HL-60 (cell line): ENCODE measurements around the gene WBP1.

Experiments used
- DNase-seq, 2 experiments: peaks; one replicate each; pipeline ENCODE4 v3.0.0-alpha.2; 2010 to 2020; ENCODE audit warnings: low read depth in 1 of 2, low spot score in 1 of 2
- H3K27ac ChIP-seq: fragments of 250-450 bp; sonication (Bioruptor Pico); replicated peaks from 2 replicates; pipeline ENCODE4 v1.5.1; 2020; ENCODE audit warnings: mild to moderate bottlenecking, moderate library complexity
- H3K27me3 ChIP-seq: fragments of 250-450 bp; sonication (Bioruptor Pico); 2 replicates; pipeline ENCODE4 v1.5.1; 2021; ENCODE audit warnings: mild to moderate bottlenecking, moderate library complexity; ENCODE audit not compliant: insufficient read depth, poor library complexity, severe bottlenecking
- H3K4me3 ChIP-seq: replicated peaks from 2 replicates; pipeline ENCODE4 v1.5.1; 2011; ENCODE audit warnings: mild to moderate bottlenecking, control low read depth, low read length; ENCODE audit not compliant: insufficient read depth
- GABPA ChIP-seq: IDR thresholded peaks from 2 replicates; pipeline ENCODE4 v1.6.1; 2012; ENCODE audit warnings: low read depth
- POLR2AphosphoS5 ChIP-seq: IDR thresholded peaks from 2 replicates; pipeline ENCODE4 v1.6.1; 2012; ENCODE audit warnings: low read depth
- SPI1 ChIP-seq: IDR thresholded peaks from 2 replicates; pipeline ENCODE4 v1.6.1; 2012; ENCODE audit warnings: low read depth, mild to moderate bottlenecking, borderline replicate concordance
- TF ChIP-seq, protein P1 (sequence below): IDR thresholded peaks from one replicate; pipeline ENCODE4 v1.5.1; 2011; ENCODE audit warnings: low read length, control low read depth, inconsistent platforms; ENCODE audit not compliant: insufficient read depth
- TF ChIP-seq, protein P2 (sequence below): IDR thresholded peaks from 2 replicates; pipeline ENCODE4 v1.6.1; 2012; ENCODE audit warnings: low read depth; ENCODE audit not compliant: insufficient replicate concordance

WBP1 gene

DNA sequence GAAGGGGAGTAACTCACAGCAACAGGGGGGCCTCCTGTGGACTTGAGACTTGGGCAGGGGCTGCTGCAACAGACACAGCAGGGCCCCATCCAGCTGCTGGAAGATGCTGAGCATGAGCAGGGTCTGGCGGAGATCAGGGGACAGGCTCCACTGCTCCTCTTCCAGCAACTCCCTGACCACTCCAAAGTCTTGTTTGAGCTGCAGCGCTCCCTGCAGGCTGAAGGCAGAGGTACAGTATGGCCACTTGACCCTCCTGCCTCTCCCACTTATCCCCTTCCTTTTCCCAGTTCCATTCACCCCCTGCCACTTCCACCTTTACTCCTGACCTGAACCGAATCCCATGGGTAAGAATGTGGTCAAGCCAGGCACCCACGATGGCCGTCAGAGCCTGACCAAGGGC lies 16.7 kb downstream of the WBP1 start:
- Histone ChIP-seq H3K4me3 (no peak overlapping the region), H3K27ac (no peak overlapping the region), H3K27me3 (no peaks in the 10 kb centered on the region)
- TF ChIP-seq, protein P1, sequence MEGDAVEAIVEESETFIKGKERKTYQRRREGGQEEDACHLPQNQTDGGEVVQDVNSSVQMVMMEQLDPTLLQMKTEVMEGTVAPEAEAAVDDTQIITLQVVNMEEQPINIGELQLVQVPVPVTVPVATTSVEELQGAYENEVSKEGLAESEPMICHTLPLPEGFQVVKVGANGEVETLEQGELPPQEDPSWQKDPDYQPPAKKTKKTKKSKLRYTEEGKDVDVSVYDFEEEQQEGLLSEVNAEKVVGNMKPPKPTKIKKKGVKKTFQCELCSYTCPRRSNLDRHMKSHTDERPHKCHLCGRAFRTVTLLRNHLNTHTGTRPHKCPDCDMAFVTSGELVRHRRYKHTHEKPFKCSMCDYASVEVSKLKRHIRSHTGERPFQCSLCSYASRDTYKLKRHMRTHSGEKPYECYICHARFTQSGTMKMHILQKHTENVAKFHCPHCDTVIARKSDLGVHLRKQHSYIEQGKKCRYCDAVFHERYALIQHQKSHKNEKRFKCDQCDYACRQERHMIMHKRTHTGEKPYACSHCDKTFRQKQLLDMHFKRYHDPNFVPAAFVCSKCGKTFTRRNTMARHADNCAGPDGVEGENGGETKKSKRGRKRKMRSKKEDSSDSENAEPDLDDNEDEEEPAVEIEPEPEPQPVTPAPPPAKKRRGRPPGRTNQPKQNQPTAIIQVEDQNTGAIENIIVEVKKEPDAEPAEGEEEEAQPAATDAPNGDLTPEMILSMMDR, result no peak
- no peak for TF ChIP-seq POLR2AphosphoS5
- TF ChIP-seq GABPA, result no peak
- no peak for TF ChIP-seq SPI1
- TF ChIP-seq, protein P2, sequence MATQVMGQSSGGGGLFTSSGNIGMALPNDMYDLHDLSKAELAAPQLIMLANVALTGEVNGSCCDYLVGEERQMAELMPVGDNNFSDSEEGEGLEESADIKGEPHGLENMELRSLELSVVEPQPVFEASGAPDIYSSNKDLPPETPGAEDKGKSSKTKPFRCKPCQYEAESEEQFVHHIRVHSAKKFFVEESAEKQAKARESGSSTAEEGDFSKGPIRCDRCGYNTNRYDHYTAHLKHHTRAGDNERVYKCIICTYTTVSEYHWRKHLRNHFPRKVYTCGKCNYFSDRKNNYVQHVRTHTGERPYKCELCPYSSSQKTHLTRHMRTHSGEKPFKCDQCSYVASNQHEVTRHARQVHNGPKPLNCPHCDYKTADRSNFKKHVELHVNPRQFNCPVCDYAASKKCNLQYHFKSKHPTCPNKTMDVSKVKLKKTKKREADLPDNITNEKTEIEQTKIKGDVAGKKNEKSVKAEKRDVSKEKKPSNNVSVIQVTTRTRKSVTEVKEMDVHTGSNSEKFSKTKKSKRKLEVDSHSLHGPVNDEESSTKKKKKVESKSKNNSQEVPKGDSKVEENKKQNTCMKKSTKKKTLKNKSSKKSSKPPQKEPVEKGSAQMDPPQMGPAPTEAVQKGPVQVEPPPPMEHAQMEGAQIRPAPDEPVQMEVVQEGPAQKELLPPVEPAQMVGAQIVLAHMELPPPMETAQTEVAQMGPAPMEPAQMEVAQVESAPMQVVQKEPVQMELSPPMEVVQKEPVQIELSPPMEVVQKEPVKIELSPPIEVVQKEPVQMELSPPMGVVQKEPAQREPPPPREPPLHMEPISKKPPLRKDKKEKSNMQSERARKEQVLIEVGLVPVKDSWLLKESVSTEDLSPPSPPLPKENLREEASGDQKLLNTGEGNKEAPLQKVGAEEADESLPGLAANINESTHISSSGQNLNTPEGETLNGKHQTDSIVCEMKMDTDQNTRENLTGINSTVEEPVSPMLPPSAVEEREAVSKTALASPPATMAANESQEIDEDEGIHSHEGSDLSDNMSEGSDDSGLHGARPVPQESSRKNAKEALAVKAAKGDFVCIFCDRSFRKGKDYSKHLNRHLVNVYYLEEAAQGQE, result no peak
- DNase-seq, result no peak

DNA sequence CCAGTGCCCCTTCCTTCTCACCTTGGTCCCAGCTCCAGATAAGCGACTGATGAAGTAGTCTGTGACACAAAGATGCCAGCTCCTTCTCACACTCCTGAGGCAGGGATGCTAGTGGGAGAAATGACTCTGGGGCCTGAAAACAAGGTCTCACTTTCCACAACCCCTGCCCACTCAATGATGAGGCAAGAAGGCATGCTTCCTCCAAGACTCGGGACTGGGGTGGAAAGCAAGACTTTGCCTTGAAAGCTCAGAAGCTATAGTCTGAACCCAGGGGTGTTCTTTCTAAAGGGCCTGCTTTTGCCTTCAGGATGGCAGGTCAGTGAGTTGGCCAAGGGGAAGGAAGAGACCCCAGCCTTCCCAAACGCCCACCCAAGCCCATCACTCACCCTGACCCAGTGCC lies 23.2 kb downstream of the WBP1 start:
- Histone ChIP-seq H3K4me3 (peak overlapping the region; percentile 91), H3K27ac (no peak overlapping the region), H3K27me3 (no peaks in the 10 kb centered on the region)
- no peak for DNase-seq
- TF ChIP-seq, protein P2, result no peak
- TF ChIP-seq SPI1, result no peak
- TF ChIP-seq, protein P1, result no peak
- TF ChIP-seq GABPA, result no peak
- no peak for TF ChIP-seq POLR2AphosphoS5

DNA sequence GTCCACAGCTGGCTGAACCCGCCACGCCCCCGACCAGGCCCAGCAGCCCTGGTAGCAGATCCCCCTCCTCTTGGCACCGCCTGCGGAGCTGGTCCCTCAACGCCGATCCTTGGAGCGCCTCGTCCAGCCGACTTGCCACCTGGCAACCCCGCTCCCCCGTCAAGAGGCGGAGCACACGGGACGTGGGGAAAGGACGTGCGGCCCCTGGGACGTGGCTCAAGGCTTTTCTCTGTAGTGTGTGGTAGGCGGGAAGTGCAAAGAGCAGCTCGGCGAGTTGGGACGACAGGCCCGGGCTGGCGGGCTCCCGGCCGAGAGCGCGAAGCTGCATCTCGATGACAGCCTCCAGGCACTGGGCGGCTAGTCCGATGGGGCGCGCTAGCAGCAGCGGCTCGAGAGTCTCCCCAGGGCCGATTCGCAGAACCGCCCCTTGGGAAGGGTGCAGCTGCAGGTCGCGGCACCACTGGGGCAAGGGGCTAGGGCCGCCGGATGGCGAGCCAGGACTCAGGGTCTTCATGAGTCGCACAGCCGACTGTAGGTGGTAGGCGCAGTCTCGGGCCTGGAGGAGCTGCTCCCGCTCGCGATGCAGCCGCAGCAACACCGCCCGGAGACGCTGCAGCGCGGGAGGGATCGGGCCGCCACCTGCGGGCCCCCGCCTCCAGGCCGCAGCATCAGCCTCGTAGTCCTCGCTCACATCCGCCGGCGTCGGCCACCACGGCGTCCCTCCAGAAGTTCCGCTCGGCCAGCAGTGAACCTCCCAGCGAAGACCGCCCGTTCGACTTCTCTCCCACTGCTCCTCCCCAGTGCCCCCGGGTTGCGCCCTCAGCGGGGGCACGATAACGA lies 23.9 kb downstream of the WBP1 start:
- DNase-seq, result peak in 1 of 2 experiments; percentile 67
- no peaks in the 10 kb centered on the region for H3K27me3 ChIP-seq
- peak overlapping the region; percentile 91 for H3K4me3 ChIP-seq
- 0 out of 2 replicates have a peak, but pooled peaks have one; percentile 9 for TF ChIP-seq SPI1
- TF ChIP-seq GABPA, result no peak
- TF ChIP-seq, protein P2, result no peak
- peak overlapping the region; percentile 75 for H3K27ac ChIP-seq
